ENCODE measurements around the gene WWC1.

The WWC1 gene

DNA sequence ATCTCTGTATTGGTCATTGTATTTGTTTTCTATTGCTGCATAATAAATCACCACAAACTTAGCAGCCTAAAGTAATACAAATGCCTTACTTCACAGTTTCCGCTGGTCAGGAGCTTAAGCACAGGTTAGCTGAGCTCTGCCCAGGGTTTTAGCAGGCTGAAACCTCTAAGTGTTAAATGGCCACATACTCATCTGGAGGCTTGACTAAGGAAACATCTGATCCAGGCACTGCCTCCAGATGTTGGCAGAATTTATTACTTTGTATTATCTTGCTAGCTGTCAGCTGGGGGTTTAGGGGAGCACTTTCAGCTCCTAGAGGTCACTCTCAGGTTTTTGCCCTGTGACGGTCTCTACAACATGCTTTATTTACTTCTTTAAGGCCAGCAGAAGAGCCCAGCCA is 171.6 kb downstream of the WWC1 start:
- no peak overlapping the region for H3K4me3 ChIP-seq (ENCODE audit: low read depth, low read length)
- TF ChIP-seq CTCF (IDR thresholded peaks at IDR 0.05; ENCODE audit: low read depth, low read length) = no peak

- no peak for TF ChIP-seq CTCF (IDR thresholded peaks at IDR 0.05; ENCODE audit: low read depth, low read length)
- no peak overlapping the region for H3K4me3 ChIP-seq (ENCODE audit: low read depth, low read length)
Measured at GRCh38 chr5:168464214-168464613, 172.8 kb downstream of the WWC1 start.

GRCh38 chr5:168464641-168465040 is 173.2 kb downstream of the WWC1 start:
- TF ChIP-seq CTCF (IDR thresholded peaks at IDR 0.05; ENCODE audit: low read depth, low read length) = no peak
- no peak overlapping the region for H3K4me3 ChIP-seq (ENCODE audit: low read depth, low read length)

DNA sequence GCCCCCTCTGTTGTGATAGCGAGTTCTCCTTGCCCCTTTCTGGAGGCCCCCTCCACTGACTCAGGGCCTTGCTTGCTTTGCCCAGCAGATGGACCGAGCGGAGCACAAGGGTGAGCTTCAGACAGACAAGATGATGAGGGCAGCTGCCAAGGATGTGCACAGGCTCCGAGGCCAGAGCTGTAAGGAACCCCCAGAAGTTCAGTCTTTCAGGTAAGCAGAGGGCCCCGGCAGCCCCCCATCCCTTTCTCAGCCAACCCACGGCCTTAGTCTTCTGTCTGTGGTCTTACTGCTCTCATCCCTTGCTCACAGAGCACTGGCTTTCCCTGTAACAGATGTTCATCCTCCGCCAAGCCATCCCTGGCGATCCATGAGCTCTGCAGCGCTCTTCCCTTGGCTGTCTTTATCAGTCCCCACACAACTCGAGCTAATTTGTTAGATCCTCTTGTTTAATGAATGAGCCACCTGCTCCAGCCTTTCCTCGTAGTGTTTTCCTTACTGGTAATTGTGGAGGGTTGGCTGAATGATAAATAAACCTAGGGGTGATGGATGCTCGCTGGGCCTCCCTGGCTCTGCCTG is 176.4 kb downstream of the WWC1 start:
- TF ChIP-seq CTCF (IDR thresholded peaks at IDR 0.05; ENCODE audit: low read depth, low read length) = no peak
- H3K4me3 ChIP-seq (ENCODE audit: low read depth, low read length) = no peak overlapping the region

GRCh38 chr5:168468836-168469235 is 177.4 kb downstream of the WWC1 start:
- no peak overlapping the region for H3K4me3 ChIP-seq (ENCODE audit: low read depth, low read length)
- TF ChIP-seq CTCF (IDR thresholded peaks at IDR 0.05; ENCODE audit: low read depth, low read length) = no peak

- TF ChIP-seq CTCF (IDR thresholded peaks at IDR 0.05; ENCODE audit: low read depth, low read length) = no peak
Measured at GRCh38 chr5:168469816-168470215, 178.4 kb downstream of the WWC1 start.

DNA sequence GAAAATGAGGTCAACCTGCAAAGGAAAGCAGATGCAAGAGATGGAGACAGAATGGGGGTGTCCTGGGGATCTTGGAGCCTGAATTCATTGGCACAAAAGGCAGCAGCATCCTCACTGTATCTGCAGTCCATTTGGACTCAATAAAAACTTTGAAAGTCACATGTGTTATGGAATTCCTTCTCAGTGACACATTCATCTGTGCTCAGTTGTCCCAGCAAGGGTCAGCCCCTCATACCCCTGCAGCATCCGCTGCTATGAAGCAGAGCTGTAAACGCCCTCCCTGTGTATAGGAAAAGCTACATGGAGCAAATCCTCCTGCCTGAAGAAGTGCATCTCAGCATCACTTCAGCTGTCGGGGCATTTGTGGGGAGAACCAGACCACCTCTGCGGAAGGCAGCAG is 180.3 kb downstream of the WWC1 start:
- H3K4me3 ChIP-seq (ENCODE audit: low read depth, low read length) = no peak overlapping the region
- TF ChIP-seq CTCF (IDR thresholded peaks at IDR 0.05; ENCODE audit: low read depth, low read length) = no peak

More at GRCh38 chr5:168469816-168470215, 178.4 kb downstream of the WWC1 start:
- H3K4me3 ChIP-seq (ENCODE audit: low read depth, low read length) = no peak overlapping the region
